WTC11 (cell line): ENCODE measurements around the gene RPS5. TPM values are rescaled to one million over a fixed set of nuclear protein-coding genes. Genes with fewer than 3 reads are reported as not detected.

Experiments used
- ATF1 ChIP-seq: sonication (generic); formaldehyde crosslinking; IDR thresholded peaks from 2 replicates; pipeline ENCODE4 v1.8.1; 2023; ENCODE audit warnings: mild to moderate bottlenecking, moderate library complexity, missing genetic modification reagents
- ETV6 ChIP-seq: sonication (generic); formaldehyde crosslinking; IDR thresholded peaks from 2 replicates; pipeline ENCODE4 v1.8.1; 2022; ENCODE audit warnings: mild to moderate bottlenecking, missing genetic modification reagents
- GRHL2 ChIP-seq: fragments of 250-450 bp; sonication (Bioruptor Pico); IDR thresholded peaks from 2 replicates; pipeline ENCODE4 v1.8.0; 2022; ENCODE audit warnings: mild to moderate bottlenecking, moderate library complexity; ENCODE audit not compliant: insufficient replicate concordance, severe bottlenecking
- JUN ChIP-seq: sonication (generic); formaldehyde crosslinking; IDR thresholded peaks from 2 replicates; pipeline ENCODE4 v1.8.0; 2023; ENCODE audit warnings: mild to moderate bottlenecking, missing genetic modification reagents
- NFE2L1 ChIP-seq: sonication (generic); formaldehyde crosslinking; IDR thresholded peaks from 2 replicates; pipeline ENCODE4 v1.8.1; 2023; ENCODE audit warnings: missing genetic modification reagents
- NR2C2 ChIP-seq: sonication (generic); formaldehyde crosslinking; IDR thresholded peaks from 2 replicates; pipeline ENCODE4 v1.8.0; 2022; ENCODE audit warnings: mild to moderate bottlenecking, missing genetic modification reagents
- OVOL2 ChIP-seq: fragments of 250-450 bp; sonication (Bioruptor Pico); IDR thresholded peaks from 2 replicates; pipeline ENCODE4 v1.9.0; 2021; ENCODE audit warnings: mild to moderate bottlenecking, borderline replicate concordance
- SMAD3 ChIP-seq: sonication (generic); formaldehyde crosslinking; IDR thresholded peaks from 2 replicates; pipeline ENCODE4 v1.8.0; 2022; ENCODE audit warnings: missing genetic modification reagents, mild to moderate bottlenecking, borderline replicate concordance
- SOX15 ChIP-seq: fragments of 250-450 bp; sonication (Bioruptor Pico); IDR thresholded peaks from 2 replicates; pipeline ENCODE4 v1.9.0; 2021; ENCODE audit warnings: mild to moderate bottlenecking
- TEAD1 ChIP-seq: sonication (generic); formaldehyde crosslinking; IDR thresholded peaks from 2 replicates; pipeline ENCODE4 v1.8.0; 2022; ENCODE audit warnings: mild to moderate bottlenecking, missing genetic modification reagents
- ZNF121 ChIP-seq: sonication (generic); formaldehyde crosslinking; IDR thresholded peaks from 2 replicates; pipeline ENCODE4 v1.8.0; 2023; ENCODE audit warnings: missing genetic modification reagents
- total RNA-seq: library from RNA; stranded (reverse); gene quantifications from 3 replicates; pipeline ENCODE4 v1.2.3, GENCODE V29; 2021
- TF ChIP-seq, protein P1 (sequence below): sonication (generic); formaldehyde crosslinking; IDR thresholded peaks from 2 replicates; pipeline ENCODE4 v1.8.0; 2022; ENCODE audit warnings: mild to moderate bottlenecking, missing genetic modification reagents
- TF ChIP-seq, protein P2 (sequence below): sonication (generic); formaldehyde crosslinking; IDR thresholded peaks from 2 replicates; pipeline ENCODE4 v1.8.1; 2022; ENCODE audit warnings: mild to moderate bottlenecking, moderate library complexity, missing genetic modification reagents
- TF ChIP-seq, protein P3 (sequence below): sonication (generic); formaldehyde crosslinking; IDR thresholded peaks from 2 replicates; pipeline ENCODE4 v1.8.0; 2022; ENCODE audit warnings: missing genetic modification reagents
- TF ChIP-seq, protein P4 (sequence below): sonication (generic); formaldehyde crosslinking; IDR thresholded peaks from 2 replicates; pipeline ENCODE4 v1.8.0; 2023; ENCODE audit warnings: mild to moderate bottlenecking, missing genetic modification reagents
- TF ChIP-seq, protein P5 (sequence below): sonication (generic); formaldehyde crosslinking; IDR thresholded peaks from 2 replicates; pipeline ENCODE4 v1.8.1; 2023; ENCODE audit warnings: mild to moderate bottlenecking, missing genetic modification reagents, moderate library complexity
- TF ChIP-seq, protein P6 (sequence below): fragments of 250-450 bp; sonication (Bioruptor Pico); IDR thresholded peaks from 2 replicates; pipeline ENCODE4 v1.9.0; 2021; ENCODE audit warnings: mild to moderate bottlenecking
- TF ChIP-seq, protein P7 (sequence below): sonication (generic); formaldehyde crosslinking; IDR thresholded peaks from 2 replicates; pipeline ENCODE4 v1.8.1; 2022; ENCODE audit warnings: low read depth, mild to moderate bottlenecking, moderate library complexity, missing genetic modification reagents, borderline replicate concordance
- TF ChIP-seq, protein P8 (sequence below): sonication (generic); formaldehyde crosslinking; IDR thresholded peaks from 2 replicates; pipeline ENCODE4 v1.8.1; 2023; ENCODE audit warnings: mild to moderate bottlenecking, missing genetic modification reagents, borderline replicate concordance

Gene RPS5
- total RNA-seq, 1 experiment from 2014 or later, result 1,502 TPM

DNA sequence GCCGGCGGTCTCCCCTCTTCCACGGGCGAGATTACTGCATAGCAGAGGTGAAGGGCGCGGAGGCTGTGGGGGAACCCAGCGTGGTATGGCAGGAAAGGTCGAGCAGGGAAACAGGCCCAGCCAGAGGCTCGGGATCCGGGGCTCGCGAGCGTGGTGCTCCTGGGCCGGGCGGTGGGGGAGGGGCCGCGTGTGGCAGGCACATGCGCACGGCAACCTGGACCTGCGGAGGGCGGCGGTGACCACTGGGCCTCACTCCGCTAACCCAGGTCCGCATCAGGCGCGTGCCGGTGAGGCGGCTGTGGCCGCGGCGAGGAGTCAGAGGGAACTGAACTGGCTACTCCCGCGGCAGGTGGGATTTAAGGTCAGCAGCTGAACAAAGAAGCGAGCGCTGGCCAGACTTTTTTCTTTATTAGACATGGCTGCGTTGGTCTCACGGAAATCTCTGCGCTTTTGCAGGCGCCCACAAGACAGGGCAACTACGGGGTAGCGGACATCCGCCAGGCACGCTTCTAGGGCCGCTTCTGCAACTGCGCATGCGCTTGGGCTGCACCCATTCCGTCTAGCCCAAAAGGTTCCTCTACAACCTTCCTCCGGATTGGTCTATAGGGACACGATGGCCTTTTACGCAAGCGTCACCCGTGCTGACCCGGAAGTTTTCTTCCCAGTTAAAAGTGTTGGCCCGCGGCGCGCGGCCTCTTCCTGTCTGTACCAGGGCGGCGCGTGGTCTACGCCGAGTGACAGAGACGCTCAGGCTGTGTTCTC, at the start of gene RPS5 (continued):
- TF ChIP-seq, protein P1, sequence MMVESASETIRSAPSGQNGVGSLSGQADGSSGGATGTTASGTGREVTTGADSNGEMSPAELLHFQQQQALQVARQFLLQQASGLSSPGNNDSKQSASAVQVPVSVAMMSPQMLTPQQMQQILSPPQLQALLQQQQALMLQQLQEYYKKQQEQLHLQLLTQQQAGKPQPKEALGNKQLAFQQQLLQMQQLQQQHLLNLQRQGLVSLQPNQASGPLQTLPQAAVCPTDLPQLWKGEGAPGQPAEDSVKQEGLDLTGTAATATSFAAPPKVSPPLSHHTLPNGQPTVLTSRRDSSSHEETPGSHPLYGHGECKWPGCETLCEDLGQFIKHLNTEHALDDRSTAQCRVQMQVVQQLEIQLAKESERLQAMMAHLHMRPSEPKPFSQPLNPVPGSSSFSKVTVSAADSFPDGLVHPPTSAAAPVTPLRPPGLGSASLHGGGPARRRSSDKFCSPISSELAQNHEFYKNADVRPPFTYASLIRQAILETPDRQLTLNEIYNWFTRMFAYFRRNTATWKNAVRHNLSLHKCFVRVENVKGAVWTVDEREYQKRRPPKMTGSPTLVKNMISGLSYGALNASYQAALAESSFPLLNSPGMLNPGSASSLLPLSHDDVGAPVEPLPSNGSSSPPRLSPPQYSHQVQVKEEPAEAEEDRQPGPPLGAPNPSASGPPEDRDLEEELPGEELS (CRISPR knock-in tag), result no peak
- TF ChIP-seq ATF1 (CRISPR knock-in tag) (no peak), TEAD1 (no peak; the same call in 1 of the 2 replicates), ZNF121 (no peak), JUN (CRISPR knock-in tag) (no peak), OVOL2 (no peak), GRHL2 (CRISPR knock-in tag) (no peak), NFE2L1 (CRISPR knock-in tag) (peak; percentile 70; the same call in 1 of the 2 replicates), SMAD3 (CRISPR knock-in tag) (peak; percentile 90; the same call in 1 of the 2 replicates), SOX15 (CRISPR knock-in tag) (no peak), NR2C2 (CRISPR knock-in tag) (peak; percentile 97), ETV6 (CRISPR knock-in tag) (peak; percentile 39; the same call in 1 of the 2 replicates)
- TF ChIP-seq, protein P2, sequence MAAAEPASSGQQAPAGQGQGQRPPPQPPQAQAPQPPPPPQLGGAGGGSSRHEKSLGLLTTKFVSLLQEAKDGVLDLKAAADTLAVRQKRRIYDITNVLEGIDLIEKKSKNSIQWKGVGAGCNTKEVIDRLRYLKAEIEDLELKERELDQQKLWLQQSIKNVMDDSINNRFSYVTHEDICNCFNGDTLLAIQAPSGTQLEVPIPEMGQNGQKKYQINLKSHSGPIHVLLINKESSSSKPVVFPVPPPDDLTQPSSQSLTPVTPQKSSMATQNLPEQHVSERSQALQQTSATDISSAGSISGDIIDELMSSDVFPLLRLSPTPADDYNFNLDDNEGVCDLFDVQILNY (CRISPR knock-in tag), result peak; percentile 60; the same call in 1 of the 2 replicates
- TF ChIP-seq, protein P3, sequence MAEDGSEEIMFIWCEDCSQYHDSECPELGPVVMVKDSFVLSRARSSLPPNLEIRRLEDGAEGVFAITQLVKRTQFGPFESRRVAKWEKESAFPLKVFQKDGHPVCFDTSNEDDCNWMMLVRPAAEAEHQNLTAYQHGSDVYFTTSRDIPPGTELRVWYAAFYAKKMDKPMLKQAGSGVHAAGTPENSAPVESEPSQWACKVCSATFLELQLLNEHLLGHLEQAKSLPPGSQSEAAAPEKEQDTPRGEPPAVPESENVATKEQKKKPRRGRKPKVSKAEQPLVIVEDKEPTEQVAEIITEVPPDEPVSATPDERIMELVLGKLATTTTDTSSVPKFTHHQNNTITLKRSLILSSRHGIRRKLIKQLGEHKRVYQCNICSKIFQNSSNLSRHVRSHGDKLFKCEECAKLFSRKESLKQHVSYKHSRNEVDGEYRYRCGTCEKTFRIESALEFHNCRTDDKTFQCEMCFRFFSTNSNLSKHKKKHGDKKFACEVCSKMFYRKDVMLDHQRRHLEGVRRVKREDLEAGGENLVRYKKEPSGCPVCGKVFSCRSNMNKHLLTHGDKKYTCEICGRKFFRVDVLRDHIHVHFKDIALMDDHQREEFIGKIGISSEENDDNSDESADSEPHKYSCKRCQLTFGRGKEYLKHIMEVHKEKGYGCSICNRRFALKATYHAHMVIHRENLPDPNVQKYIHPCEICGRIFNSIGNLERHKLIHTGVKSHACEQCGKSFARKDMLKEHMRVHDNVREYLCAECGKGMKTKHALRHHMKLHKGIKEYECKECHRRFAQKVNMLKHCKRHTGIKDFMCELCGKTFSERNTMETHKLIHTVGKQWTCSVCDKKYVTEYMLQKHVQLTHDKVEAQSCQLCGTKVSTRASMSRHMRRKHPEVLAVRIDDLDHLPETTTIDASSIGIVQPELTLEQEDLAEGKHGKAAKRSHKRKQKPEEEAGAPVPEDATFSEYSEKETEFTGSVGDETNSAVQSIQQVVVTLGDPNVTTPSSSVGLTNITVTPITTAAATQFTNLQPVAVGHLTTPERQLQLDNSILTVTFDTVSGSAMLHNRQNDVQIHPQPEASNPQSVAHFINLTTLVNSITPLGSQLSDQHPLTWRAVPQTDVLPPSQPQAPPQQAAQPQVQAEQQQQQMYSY (CRISPR knock-in tag), result peak; percentile 20; the same call in 1 of the 2 replicates
- TF ChIP-seq, protein P4, sequence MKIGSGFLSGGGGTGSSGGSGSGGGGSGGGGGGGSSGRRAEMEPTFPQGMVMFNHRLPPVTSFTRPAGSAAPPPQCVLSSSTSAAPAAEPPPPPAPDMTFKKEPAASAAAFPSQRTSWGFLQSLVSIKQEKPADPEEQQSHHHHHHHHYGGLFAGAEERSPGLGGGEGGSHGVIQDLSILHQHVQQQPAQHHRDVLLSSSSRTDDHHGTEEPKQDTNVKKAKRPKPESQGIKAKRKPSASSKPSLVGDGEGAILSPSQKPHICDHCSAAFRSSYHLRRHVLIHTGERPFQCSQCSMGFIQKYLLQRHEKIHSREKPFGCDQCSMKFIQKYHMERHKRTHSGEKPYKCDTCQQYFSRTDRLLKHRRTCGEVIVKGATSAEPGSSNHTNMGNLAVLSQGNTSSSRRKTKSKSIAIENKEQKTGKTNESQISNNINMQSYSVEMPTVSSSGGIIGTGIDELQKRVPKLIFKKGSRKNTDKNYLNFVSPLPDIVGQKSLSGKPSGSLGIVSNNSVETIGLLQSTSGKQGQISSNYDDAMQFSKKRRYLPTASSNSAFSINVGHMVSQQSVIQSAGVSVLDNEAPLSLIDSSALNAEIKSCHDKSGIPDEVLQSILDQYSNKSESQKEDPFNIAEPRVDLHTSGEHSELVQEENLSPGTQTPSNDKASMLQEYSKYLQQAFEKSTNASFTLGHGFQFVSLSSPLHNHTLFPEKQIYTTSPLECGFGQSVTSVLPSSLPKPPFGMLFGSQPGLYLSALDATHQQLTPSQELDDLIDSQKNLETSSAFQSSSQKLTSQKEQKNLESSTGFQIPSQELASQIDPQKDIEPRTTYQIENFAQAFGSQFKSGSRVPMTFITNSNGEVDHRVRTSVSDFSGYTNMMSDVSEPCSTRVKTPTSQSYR, result peak; percentile 98
- TF ChIP-seq, protein P5, sequence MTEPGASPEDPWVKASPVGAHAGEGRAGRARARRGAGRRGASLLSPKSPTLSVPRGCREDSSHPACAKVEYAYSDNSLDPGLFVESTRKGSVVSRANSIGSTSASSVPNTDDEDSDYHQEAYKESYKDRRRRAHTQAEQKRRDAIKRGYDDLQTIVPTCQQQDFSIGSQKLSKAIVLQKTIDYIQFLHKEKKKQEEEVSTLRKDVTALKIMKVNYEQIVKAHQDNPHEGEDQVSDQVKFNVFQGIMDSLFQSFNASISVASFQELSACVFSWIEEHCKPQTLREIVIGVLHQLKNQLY (CRISPR knock-in tag), result no peak
- TF ChIP-seq, protein P6, sequence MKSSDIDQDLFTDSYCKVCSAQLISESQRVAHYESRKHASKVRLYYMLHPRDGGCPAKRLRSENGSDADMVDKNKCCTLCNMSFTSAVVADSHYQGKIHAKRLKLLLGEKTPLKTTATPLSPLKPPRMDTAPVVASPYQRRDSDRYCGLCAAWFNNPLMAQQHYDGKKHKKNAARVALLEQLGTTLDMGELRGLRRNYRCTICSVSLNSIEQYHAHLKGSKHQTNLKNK, result no peak
- TF ChIP-seq, protein P7, sequence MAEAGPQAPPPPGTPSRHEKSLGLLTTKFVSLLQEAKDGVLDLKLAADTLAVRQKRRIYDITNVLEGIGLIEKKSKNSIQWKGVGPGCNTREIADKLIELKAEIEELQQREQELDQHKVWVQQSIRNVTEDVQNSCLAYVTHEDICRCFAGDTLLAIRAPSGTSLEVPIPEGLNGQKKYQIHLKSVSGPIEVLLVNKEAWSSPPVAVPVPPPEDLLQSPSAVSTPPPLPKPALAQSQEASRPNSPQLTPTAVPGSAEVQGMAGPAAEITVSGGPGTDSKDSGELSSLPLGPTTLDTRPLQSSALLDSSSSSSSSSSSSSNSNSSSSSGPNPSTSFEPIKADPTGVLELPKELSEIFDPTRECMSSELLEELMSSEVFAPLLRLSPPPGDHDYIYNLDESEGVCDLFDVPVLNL, result 0 out of 2 replicates have a peak, but pooled peaks have one; percentile 58
- TF ChIP-seq, protein P8, sequence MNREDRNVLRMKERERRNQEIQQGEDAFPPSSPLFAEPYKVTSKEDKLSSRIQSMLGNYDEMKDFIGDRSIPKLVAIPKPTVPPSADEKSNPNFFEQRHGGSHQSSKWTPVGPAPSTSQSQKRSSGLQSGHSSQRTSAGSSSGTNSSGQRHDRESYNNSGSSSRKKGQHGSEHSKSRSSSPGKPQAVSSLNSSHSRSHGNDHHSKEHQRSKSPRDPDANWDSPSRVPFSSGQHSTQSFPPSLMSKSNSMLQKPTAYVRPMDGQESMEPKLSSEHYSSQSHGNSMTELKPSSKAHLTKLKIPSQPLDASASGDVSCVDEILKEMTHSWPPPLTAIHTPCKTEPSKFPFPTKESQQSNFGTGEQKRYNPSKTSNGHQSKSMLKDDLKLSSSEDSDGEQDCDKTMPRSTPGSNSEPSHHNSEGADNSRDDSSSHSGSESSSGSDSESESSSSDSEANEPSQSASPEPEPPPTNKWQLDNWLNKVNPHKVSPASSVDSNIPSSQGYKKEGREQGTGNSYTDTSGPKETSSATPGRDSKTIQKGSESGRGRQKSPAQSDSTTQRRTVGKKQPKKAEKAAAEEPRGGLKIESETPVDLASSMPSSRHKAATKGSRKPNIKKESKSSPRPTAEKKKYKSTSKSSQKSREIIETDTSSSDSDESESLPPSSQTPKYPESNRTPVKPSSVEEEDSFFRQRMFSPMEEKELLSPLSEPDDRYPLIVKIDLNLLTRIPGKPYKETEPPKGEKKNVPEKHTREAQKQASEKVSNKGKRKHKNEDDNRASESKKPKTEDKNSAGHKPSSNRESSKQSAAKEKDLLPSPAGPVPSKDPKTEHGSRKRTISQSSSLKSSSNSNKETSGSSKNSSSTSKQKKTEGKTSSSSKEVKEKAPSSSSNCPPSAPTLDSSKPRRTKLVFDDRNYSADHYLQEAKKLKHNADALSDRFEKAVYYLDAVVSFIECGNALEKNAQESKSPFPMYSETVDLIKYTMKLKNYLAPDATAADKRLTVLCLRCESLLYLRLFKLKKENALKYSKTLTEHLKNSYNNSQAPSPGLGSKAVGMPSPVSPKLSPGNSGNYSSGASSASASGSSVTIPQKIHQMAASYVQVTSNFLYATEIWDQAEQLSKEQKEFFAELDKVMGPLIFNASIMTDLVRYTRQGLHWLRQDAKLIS (CRISPR knock-in tag), result no peak
